WTC11 (cell line): ENCODE measurements around the gene ELFN1.

ENCODE experiments used
- CBFB ChIP-seq: sonication (generic); formaldehyde crosslinking; IDR thresholded peaks from 2 replicates; pipeline ENCODE4 v1.8.1; 2022; ENCODE audit warnings: mild to moderate bottlenecking, low read depth, missing genetic modification reagents
- E2F1 ChIP-seq: sonication (generic); formaldehyde crosslinking; IDR thresholded peaks from 2 replicates; pipeline ENCODE4 v1.8.0; 2022; ENCODE audit warnings: mild to moderate bottlenecking, missing genetic modification reagents
- IRF1 ChIP-seq: sonication (generic); formaldehyde crosslinking; IDR thresholded peaks from 2 replicates; pipeline ENCODE4 v1.8.0; 2023; ENCODE audit warnings: missing genetic modification reagents
- SP1 ChIP-seq: sonication (generic); formaldehyde crosslinking; conservative IDR thresholded peaks from 2 replicates; pipeline ENCODE4 v1.8.1; 2022; ENCODE audit warnings: missing genetic modification reagents
- USF2 ChIP-seq: sonication (generic); formaldehyde crosslinking; IDR thresholded peaks from 2 replicates; pipeline ENCODE4 v1.8.1; 2023; ENCODE audit warnings: mild to moderate bottlenecking, missing genetic modification reagents, moderate library complexity
- TF ChIP-seq, protein P1 (sequence below): fragments of 200-600 bp; IDR thresholded peaks from 2 replicates; pipeline ENCODE4 v1.8.0; 2022; ENCODE audit warnings: antibody characterized with exemption
- TF ChIP-seq, protein P2 (sequence below): sonication (generic); formaldehyde crosslinking; IDR thresholded peaks from 2 replicates; pipeline ENCODE4 v1.8.1; 2022; ENCODE audit warnings: mild to moderate bottlenecking, moderate library complexity, missing genetic modification reagents

DNA sequence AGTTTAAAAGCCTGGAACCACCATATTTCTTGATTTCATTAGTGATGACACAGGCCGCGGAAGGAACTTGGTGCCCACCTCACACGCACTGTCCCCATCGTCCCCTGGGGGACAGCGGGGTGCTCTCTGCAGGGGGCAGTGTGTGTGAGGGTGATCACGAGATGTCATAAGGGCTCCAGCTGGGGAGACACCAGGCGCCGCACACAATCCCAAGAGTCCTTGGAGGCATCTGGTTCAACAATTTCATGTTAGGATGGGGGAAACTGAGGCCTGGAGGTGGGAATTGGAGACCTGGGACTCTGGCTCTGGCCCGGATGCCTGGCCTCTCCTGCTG lies 66.4 kb downstream of the ELFN1 start:
- TF ChIP-seq SP1 (CRISPR knock-in tag) (no peak), IRF1 (CRISPR knock-in tag) (no peak), USF2 (CRISPR knock-in tag) (no peak), CBFB (CRISPR knock-in tag) (no peak), E2F1 (no peak)
- TF ChIP-seq, protein P1, sequence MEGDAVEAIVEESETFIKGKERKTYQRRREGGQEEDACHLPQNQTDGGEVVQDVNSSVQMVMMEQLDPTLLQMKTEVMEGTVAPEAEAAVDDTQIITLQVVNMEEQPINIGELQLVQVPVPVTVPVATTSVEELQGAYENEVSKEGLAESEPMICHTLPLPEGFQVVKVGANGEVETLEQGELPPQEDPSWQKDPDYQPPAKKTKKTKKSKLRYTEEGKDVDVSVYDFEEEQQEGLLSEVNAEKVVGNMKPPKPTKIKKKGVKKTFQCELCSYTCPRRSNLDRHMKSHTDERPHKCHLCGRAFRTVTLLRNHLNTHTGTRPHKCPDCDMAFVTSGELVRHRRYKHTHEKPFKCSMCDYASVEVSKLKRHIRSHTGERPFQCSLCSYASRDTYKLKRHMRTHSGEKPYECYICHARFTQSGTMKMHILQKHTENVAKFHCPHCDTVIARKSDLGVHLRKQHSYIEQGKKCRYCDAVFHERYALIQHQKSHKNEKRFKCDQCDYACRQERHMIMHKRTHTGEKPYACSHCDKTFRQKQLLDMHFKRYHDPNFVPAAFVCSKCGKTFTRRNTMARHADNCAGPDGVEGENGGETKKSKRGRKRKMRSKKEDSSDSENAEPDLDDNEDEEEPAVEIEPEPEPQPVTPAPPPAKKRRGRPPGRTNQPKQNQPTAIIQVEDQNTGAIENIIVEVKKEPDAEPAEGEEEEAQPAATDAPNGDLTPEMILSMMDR: no peak
- TF ChIP-seq, protein P2, sequence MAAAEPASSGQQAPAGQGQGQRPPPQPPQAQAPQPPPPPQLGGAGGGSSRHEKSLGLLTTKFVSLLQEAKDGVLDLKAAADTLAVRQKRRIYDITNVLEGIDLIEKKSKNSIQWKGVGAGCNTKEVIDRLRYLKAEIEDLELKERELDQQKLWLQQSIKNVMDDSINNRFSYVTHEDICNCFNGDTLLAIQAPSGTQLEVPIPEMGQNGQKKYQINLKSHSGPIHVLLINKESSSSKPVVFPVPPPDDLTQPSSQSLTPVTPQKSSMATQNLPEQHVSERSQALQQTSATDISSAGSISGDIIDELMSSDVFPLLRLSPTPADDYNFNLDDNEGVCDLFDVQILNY: no peak
